Adrenal gland (tissue), 5 donors: ENCODE measurements around the gene ZBTB46.

Source experiments
- CTCF ChIP-seq, 6 experiments: fragments of 450-650 bp in 4 of 6; fragments of 200-600 bp in 2 of 6; sonication (generic) in 1 of 6; IDR thresholded peaks; 1 replicate in 5 of 6; 2 replicates in 1 of 6; pipeline versions ENCODE4 v1.5.1 to v1.8.0; 2016 to 2021; ENCODE audit warnings: antibody characterized with exemption in 6 of 6, mild to moderate bottlenecking in 2 of 6, moderate library complexity in 1 of 6
- POLR2A ChIP-seq, 2 donors: fragments of 450-650 bp; IDR thresholded peaks; one replicate each; pipeline ENCODE4 v1.6.1; 2017; ENCODE audit warnings: antibody characterized with exemption in 2 of 2, mild to moderate bottlenecking in 2 of 2, moderate library complexity in 1 of 2
- donor health status: DM: no; HTN: no; CAD: no.

GRCh38 chr20:63868264-63868663 is 37.2 kb upstream of the ZBTB46 start:
- TF ChIP-seq CTCF (IDR thresholded peaks at IDR 0.05), result no peak
- TF ChIP-seq POLR2A (IDR thresholded peaks at IDR 0.05), result no peak
